ENCODE measurements around the gene CDON. TPM values are rescaled to one million over a fixed set of nuclear protein-coding genes. Genes with fewer than 3 reads are reported as not detected.

Gene CDON
- total and polyA plus RNA-seq, 9 of the 15 experiments (the other 6 are each of a cell fraction or from before 2014, with no cell fraction given): 0.08 to 0.64 (median 0.40) TPM

DNA sequence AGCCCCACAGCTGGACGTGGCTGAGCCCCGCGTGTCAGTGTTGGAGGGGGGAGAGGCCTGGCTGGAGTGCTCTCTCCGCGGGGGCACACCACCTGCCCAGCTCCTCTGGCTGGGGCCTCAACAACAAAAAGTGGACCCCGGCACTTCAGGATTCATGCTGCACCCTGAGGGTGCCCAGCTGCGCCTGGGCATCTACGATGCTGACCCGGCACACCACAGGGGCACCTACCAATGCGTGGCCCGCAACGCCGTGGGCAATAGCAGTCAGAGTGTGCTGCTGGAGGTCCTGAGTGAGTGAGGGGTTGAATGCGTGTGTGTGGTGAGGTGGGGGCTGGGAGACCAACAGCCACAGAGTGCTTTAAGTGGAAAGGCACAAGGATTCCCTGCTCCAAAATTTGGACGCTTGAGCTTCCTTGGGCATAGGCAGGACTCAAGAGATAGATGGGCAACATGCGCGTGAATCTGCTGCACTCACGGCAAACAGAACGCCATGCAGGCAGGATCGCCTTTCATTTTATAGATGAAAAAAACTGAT is 109.2 kb downstream of the CDON start:
- H3K9ac ChIP-seq (ENCODE audit: insufficient read depth in 1 of 2, low read depth in 2 of 2, low read length in 2 of 2): no peak overlapping the region
- WGBS (ENCODE audit: insufficient coverage, low coverage, missing lambda C conversion rate): under 1% methylated on average over 18 of the region's 20 CpGs
- peaks cover 4% of the 10 kb centered on the region for H3K9me1 ChIP-seq (ENCODE audit: control insufficient read depth, insufficient read depth, low read length)
- H3K27me3 ChIP-seq (ENCODE audit: control insufficient read depth in 2 of 2, insufficient read depth in 2 of 2, low read length in 2 of 2): peaks cover 73 to 82% of the 10 kb centered on the region in 2 experiments
- H2AFZ ChIP-seq (ENCODE audit: low read depth, low read length): no peak overlapping the region
- H3K4me2 ChIP-seq (ENCODE audit: insufficient read depth, low read length): no peak overlapping the region
- intact Hi-C loops (cut with micrococcal nuclease): no loop called here
- H3K4me1 ChIP-seq (replicated peaks in 1 of 2; ENCODE audit: control insufficient read depth in 2 of 2, insufficient read depth in 2 of 2, low read length in 2 of 2): peaks cover 0 to 4% of the 10 kb centered on the region in 2 experiments; a peak in 2 of 5 replicates
- ChIA-PET CTCF (ENCODE audit: low intra/inter-chr PET ratio) (no interaction called here), POLR2A (interaction anchor here (0.6 to 1.3 kb wide), 2 partner anchors 11 to 457 kb away, joined by 3 to 6 read pairs; no protein-coding TSS in a partner anchor)
- H3K4me3 ChIP-seq: no peak overlapping the region
- DNase-seq (ENCODE audit: extremely low read depth in 1 of 4, low spot score in 3 of 4) (no peak), FAIRE-seq (no peak), ATAC-seq (no peak)
- peaks cover 8% of the 10 kb centered on the region; the same call in 1 of the 2 replicates for H4K20me1 ChIP-seq (replicated peaks; ENCODE audit: control insufficient read depth, insufficient read depth, low read length)
- no peaks in the 10 kb centered on the region for H3K79me2 ChIP-seq (ENCODE audit: control insufficient read depth, insufficient read depth, low read length)
- in situ Hi-C loops (cut with MboI): no loop called here
- no peak overlapping the region for H3K27ac ChIP-seq (ENCODE audit: extremely low read depth, low read depth, low read length)
- BruUV-seq (replicated peaks): no TSS peak
- H3K36me3 ChIP-seq (ENCODE audit: control insufficient read depth, insufficient read depth, low read length): no peaks in the 10 kb centered on the region
- no peaks in the 10 kb centered on the region for H3K9me3 ChIP-seq (replicated peaks; ENCODE audit: control insufficient read depth, insufficient read depth, low read depth, low read length)
- TF ChIP-seq ZBTB7A (IDR thresholded peaks at IDR 0.05; ENCODE audit: borderline replicate concordance, control insufficient read depth, low read depth, low read length) (no peak), IFI16 (CRISPR knock-in tag; IDR thresholded peaks at IDR 0.05) (no peak), TEAD4 (IDR thresholded peaks at IDR 0.05; ENCODE audit: low read length) (no peak), TEAD4 (CRISPR knock-in tag; IDR thresholded peaks at IDR 0.05; ENCODE audit: borderline replicate concordance) (no peak), ZKSCAN8 (CRISPR knock-in tag; IDR thresholded peaks at IDR 0.05) (no peak), EHMT2 (IDR thresholded peaks at IDR 0.05) (no peak), SOX6 (IDR thresholded peaks at IDR 0.05) (no peak), ZBTB40 (IDR thresholded peaks at IDR 0.05) (no peak), ZBTB40 (CRISPR knock-in tag; IDR thresholded peaks at IDR 0.05) (no peak), BRD9 (IDR thresholded peaks at IDR 0.05; ENCODE audit: low read depth, partially characterized antibody) (no peak)
- TF ChIP-seq, protein P1, sequence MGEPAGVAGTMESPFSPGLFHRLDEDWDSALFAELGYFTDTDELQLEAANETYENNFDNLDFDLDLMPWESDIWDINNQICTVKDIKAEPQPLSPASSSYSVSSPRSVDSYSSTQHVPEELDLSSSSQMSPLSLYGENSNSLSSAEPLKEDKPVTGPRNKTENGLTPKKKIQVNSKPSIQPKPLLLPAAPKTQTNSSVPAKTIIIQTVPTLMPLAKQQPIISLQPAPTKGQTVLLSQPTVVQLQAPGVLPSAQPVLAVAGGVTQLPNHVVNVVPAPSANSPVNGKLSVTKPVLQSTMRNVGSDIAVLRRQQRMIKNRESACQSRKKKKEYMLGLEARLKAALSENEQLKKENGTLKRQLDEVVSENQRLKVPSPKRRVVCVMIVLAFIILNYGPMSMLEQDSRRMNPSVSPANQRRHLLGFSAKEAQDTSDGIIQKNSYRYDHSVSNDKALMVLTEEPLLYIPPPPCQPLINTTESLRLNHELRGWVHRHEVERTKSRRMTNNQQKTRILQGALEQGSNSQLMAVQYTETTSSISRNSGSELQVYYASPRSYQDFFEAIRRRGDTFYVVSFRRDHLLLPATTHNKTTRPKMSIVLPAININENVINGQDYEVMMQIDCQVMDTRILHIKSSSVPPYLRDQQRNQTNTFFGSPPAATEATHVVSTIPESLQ (CRISPR knock-in tag; IDR thresholded peaks at IDR 0.05): no peak
